Breast epithelium (tissue), 4 donors: ENCODE measurements around the gene FAM193A. TPM values are rescaled to one million over a fixed set of nuclear protein-coding genes. Genes with fewer than 3 reads are reported as not detected.
"Not testable (repeated sequence)": the region's sequence is repeated elsewhere in the genome, so short reads cannot be mapped to it uniquely, and the experiment has no call there.

Source experiments
- DNase-seq, 2 donors: peaks; one replicate each; pipeline ENCODE4 v3.0.0-alpha.2; 2019; ENCODE audit warnings: low spot score in 2 of 2
- H3K27ac ChIP-seq, 2 donors: fragments of 200-600 bp; sonication (generic) in 1 of 2; one replicate each; pipeline ENCODE4 v1.5.1; 2016 to 2019; ENCODE audit warnings: mild to moderate bottlenecking in 1 of 2
- H3K27me3 ChIP-seq, 2 donors: fragments of 200-600 bp; sonication (generic) in 1 of 2; one replicate each; pipeline versions ENCODE4 v1.5.1 to v1.6.0; 2017 to 2019; ENCODE audit warnings: control low read depth in 1 of 2, mild to moderate bottlenecking in 1 of 2
- H3K36me3 ChIP-seq: fragments of 200-600 bp; one replicate; pipeline ENCODE4 v1.5.1; 2019
- H3K4me1 ChIP-seq, 2 donors: fragments of 200-600 bp; sonication (generic); one replicate each; pipeline ENCODE4 v1.5.1; 2016 to 2019; ENCODE audit warnings: control low read depth in 1 of 2
- H3K4me3 ChIP-seq, 3 donors: fragments of 200-600 bp; sonication (generic); 1 replicate in 2 of 3; 2 replicates in 1 of 3; pipeline ENCODE4 v1.5.1; 2016 to 2019; ENCODE audit warnings: mild to moderate bottlenecking in 3 of 3, moderate library complexity in 2 of 3
- H3K9me3 ChIP-seq, 2 donors: fragments of 200-600 bp; sonication (generic) in 1 of 2; one replicate each; pipeline ENCODE4 v1.5.1; 2016 to 2019; ENCODE audit warnings: control low read depth in 1 of 2
- CTCF ChIP-seq, 3 donors: fragments of 450-650 bp; IDR thresholded peaks; one replicate each; pipeline ENCODE4 v1.5.1; 2016 to 2017; ENCODE audit warnings: antibody characterized with exemption in 3 of 3, mild to moderate bottlenecking in 3 of 3, moderate library complexity in 3 of 3
- POLR2A ChIP-seq: fragments of 450-650 bp; IDR thresholded peaks from one replicate; pipeline ENCODE4 v1.6.1; 2016; ENCODE audit warnings: antibody characterized with exemption, mild to moderate bottlenecking, moderate library complexity
- POLR2AphosphoS5 ChIP-seq, 3 donors: sonication (generic); formaldehyde crosslinking; IDR thresholded peaks; one replicate each; pipeline ENCODE4 v1.6.1; 2017; ENCODE audit warnings: antibody characterized with exemption in 3 of 3
- intact Hi-C: fragments of 100-400 bp; cut with DNase I; formaldehyde crosslinking; loops from one replicate; pipeline ENCODE4 v1.15.1; 2023; ENCODE audit warnings: low total_unique reads
- total RNA-seq, 3 donors: library from RNA; depleted of rRNA; stranded (reverse); fragments of >200 nt; gene quantifications; one replicate each; pipeline ENCODE4 v1.1.0, GENCODE V29; 2016

Gene FAM193A
- total RNA-seq, 3 donors from 2014 or later, result 24.5 to 26.5 (median 24.7) TPM

- H3K27ac ChIP-seq, result no peak overlapping the region
- H3K9me3 ChIP-seq, result no peaks in the 10 kb centered on the region
- TF ChIP-seq POLR2AphosphoS5 (IDR thresholded peaks at IDR 0.05) (no peak), POLR2A (no peak), CTCF (IDR thresholded peaks at IDR 0.05) (no peak)
- H3K27me3 ChIP-seq, result no peaks in the 10 kb centered on the region
- intact Hi-C loops, result no loop called here
- no peaks in the 10 kb centered on the region for H3K36me3 ChIP-seq
- no peak overlapping the region for H3K4me3 ChIP-seq
- DNase-seq, result no peak
- peaks cover 0 to 4% of the 10 kb centered on the region in 2 donors for H3K4me1 ChIP-seq
These were observed 199.4 kb downstream of the FAM193A start for GRCh38 chr4:2735869-2736268.

GRCh38 chr4:2738296-2738695 is 201.8 kb downstream of the FAM193A start:
- H3K36me3 ChIP-seq, H3K27me3 ChIP-seq, H3K4me3 ChIP-seq, H3K27ac ChIP-seq, DNase-seq, intact Hi-C loops, H3K9me3 ChIP-seq, H3K4me1 ChIP-seq: not testable (repeated sequence)

- no peak for DNase-seq
- H3K4me3 ChIP-seq, result no peak overlapping the region
- no peaks in the 10 kb centered on the region for H3K4me1 ChIP-seq
- H3K27ac ChIP-seq, result no peak overlapping the region
- TF ChIP-seq POLR2AphosphoS5 (IDR thresholded peaks at IDR 0.05) (no peak), POLR2A (no peak), CTCF (IDR thresholded peaks at IDR 0.05) (no peak)
- no peaks in the 10 kb centered on the region for H3K27me3 ChIP-seq
- no peaks in the 10 kb centered on the region for H3K9me3 ChIP-seq
- H3K36me3 ChIP-seq, result peaks cover 4% of the 10 kb centered on the region
- intact Hi-C loops, result no loop called here
These were observed 205.2 kb downstream of the FAM193A start for GRCh38 chr4:2741626-2742025.

GRCh38 chr4:2742081-2742822 is 205.8 kb downstream of the FAM193A start:
- no peaks in the 10 kb centered on the region for H3K9me3 ChIP-seq
- DNase-seq, result no peak
- no peak for TF ChIP-seq CTCF (IDR thresholded peaks at IDR 0.05)
- TF ChIP-seq POLR2AphosphoS5 (IDR thresholded peaks at IDR 0.05), result no peak
- no peaks in the 10 kb centered on the region for H3K27me3 ChIP-seq
- intact Hi-C loops, result no loop called here
- peaks cover 4% of the 10 kb centered on the region for H3K36me3 ChIP-seq
- H3K27ac ChIP-seq, result no peak overlapping the region
- H3K4me1 ChIP-seq, result no peaks in the 10 kb centered on the region
- H3K4me3 ChIP-seq, result no peak overlapping the region

GRCh38 chr4:2742823-2743517 is 206.5 kb downstream of the FAM193A start:
- intact Hi-C loops, result no loop called here
- H3K4me1 ChIP-seq, result no peaks in the 10 kb centered on the region
- no peak for DNase-seq
- TF ChIP-seq POLR2A (no peak), POLR2AphosphoS5 (IDR thresholded peaks at IDR 0.05) (no peak), CTCF (IDR thresholded peaks at IDR 0.05) (no peak)
- peaks cover 4% of the 10 kb centered on the region for H3K36me3 ChIP-seq
- no peaks in the 10 kb centered on the region for H3K27me3 ChIP-seq
- H3K9me3 ChIP-seq, result no peaks in the 10 kb centered on the region
- no peak overlapping the region for H3K4me3 ChIP-seq
- no peak overlapping the region for H3K27ac ChIP-seq
